ENCODE results near the gene WDR86.

Gene WDR86

GRCh38 chr7:151426904-151427704 lies 17.3 kb upstream of the WDR86 start:
- DNase-seq, result no peak

GRCh38 chr7:151426441-151426903 lies 16.6 kb upstream of the WDR86 start:
- DNase-seq, result no peak

- DNase-seq, result no peak
These were observed 16.0 kb upstream of the WDR86 start for GRCh38 chr7:151425670-151426440.

- DNase-seq, result no peak
These were observed 15.0 kb upstream of the WDR86 start for GRCh38 chr7:151424799-151425198.

GRCh38 chr7:151423936-151424335 lies 14.1 kb upstream of the WDR86 start:
- no peak for DNase-seq

- DNase-seq, result no peak
These were observed 13.4 kb upstream of the WDR86 start for GRCh38 chr7:151423226-151423625.

- DNase-seq, result no peak
These were observed 12.4 kb upstream of the WDR86 start for GRCh38 chr7:151422212-151422611.

- DNase-seq, result no peak
These were observed 10.3 kb upstream of the WDR86 start for GRCh38 chr7:151420144-151420543.

- DNase-seq, result no peak
These were observed 7.1 kb upstream of the WDR86 start for GRCh38 chr7:151416941-151417315.

- no peak for DNase-seq
These were observed 6.5 kb upstream of the WDR86 start for GRCh38 chr7:151416112-151416940.

GRCh38 chr7:151415375-151416105 lies 5.7 kb upstream of the WDR86 start:
- no peak for DNase-seq

- no peak for DNase-seq
These were observed 3.4 kb upstream of the WDR86 start for GRCh38 chr7:151413241-151413640.

- DNase-seq, result no peak
These were observed 2.5 kb upstream of the WDR86 start for GRCh38 chr7:151412318-151412717.

- no peak for DNase-seq
These were observed 1.7 kb upstream of the WDR86 start for GRCh38 chr7:151411551-151411950.

GRCh38 chr7:151410405-151411390 lies 860 bp upstream of the WDR86 start:
- no peak for DNase-seq

GRCh38 chr7:151408839-151409666 lies 785 bp downstream of the WDR86 start:
- peak; percentile 13 for DNase-seq

- no peak for DNase-seq
These were observed 1.4 kb downstream of the WDR86 start for GRCh38 chr7:151408498-151408838.

- DNase-seq, result no peak
These were observed 2.8 kb downstream of the WDR86 start for GRCh38 chr7:151406886-151407583.

- DNase-seq, result no peak
These were observed 3.6 kb downstream of the WDR86 start for GRCh38 chr7:151406051-151406875.

Measured in effector CD8-positive, alpha-beta T cell (primary cell).